Activated T-cell treated with anti-CD3 and anti-CD28 coated beads, Interleukin-2, amount 50 U/mL, for 24 hours (primary cell): ENCODE data around the gene CNTF.
A peak's percentile ranks its signal among the peaks of the same experiment; 100 is the strongest.
"Not testable (repeated sequence)": the region's sequence is repeated elsewhere in the genome, so short reads cannot be mapped to it uniquely, and the experiment has no call there.

Experiments
- DNase-seq: peaks from one replicate; pipeline ENCODE4 v3.0.0-alpha.2; 2020
- H3K27ac Mint-ChIP-seq: 2 replicates; pipeline ENCODE4 v1.8.0; 2020; ENCODE audit warnings: mild to moderate bottlenecking, mixed read lengths
- H3K27me3 Mint-ChIP-seq: 2 replicates; pipeline ENCODE4 v1.8.0; 2020; ENCODE audit warnings: mixed read lengths
- H3K36me3 Mint-ChIP-seq: 2 replicates; pipeline ENCODE4 v1.8.0; 2020; ENCODE audit warnings: low read depth, mixed read lengths
- H3K4me1 Mint-ChIP-seq: 2 replicates; pipeline ENCODE4 v1.8.0; 2020; ENCODE audit warnings: low read depth, mixed read lengths
- H3K4me3 Mint-ChIP-seq: 2 replicates; pipeline ENCODE4 v1.8.0; 2020; ENCODE audit warnings: mild to moderate bottlenecking, moderate library complexity, mixed read lengths
- H3K9me3 Mint-ChIP-seq: 2 replicates; pipeline ENCODE4 v1.8.0; 2020; ENCODE audit warnings: mixed read lengths

CNTF gene

GRCh38 chr11:58622344-58622743 is at the start of gene CNTF:
TSS of gene CNTF (plus strand) at chr11:58622665. CDS start at chr11:58622753, 88 bp downstream.
- Mint-ChIP-seq H3K27me3 (no peaks in the 10 kb centered on the region), H3K9me3 (no peaks in the 10 kb centered on the region), H3K4me3 (no peak within 1 kb of the TSS), H3K36me3 (peaks cover 94% of the 10 kb centered on the region), H3K4me1 (peaks cover 41% of the 10 kb centered on the region), H3K27ac (peak within 1 kb of the TSS; percentile 55)
- no peak for DNase-seq

- Mint-ChIP-seq H3K4me1 (peaks cover 61% of the 10 kb centered on the region), H3K4me3 (peak overlapping the region; percentile 90), H3K36me3 (peaks cover 75% of the 10 kb centered on the region), H3K27ac (peak overlapping the region; percentile 100)
- H3K27me3 Mint-ChIP-seq, DNase-seq, H3K9me3 Mint-ChIP-seq: not testable (repeated sequence)
Observed at GRCh38 chr11:58572906-58573305, 49.6 kb upstream of the CNTF start.

- Mint-ChIP-seq H3K36me3 (peaks cover 75% of the 10 kb centered on the region), H3K4me3 (peak overlapping the region; percentile 90), H3K27ac (peak overlapping the region; percentile 100), H3K4me1 (peaks cover 54% of the 10 kb centered on the region), H3K9me3 (no peaks in the 10 kb centered on the region), H3K27me3 (no peaks in the 10 kb centered on the region)
- peak; percentile 67 for DNase-seq
Observed at GRCh38 chr11:58573451-58574104, 48.9 kb upstream of the CNTF start.

GRCh38 chr11:58574881-58575280 is 47.6 kb upstream of the CNTF start:
- H3K27ac Mint-ChIP-seq = peak overlapping the region; percentile 100
- H3K27me3 Mint-ChIP-seq = no peaks in the 10 kb centered on the region
- peaks cover 45% of the 10 kb centered on the region for H3K4me1 Mint-ChIP-seq
- no peak for DNase-seq
- H3K9me3 Mint-ChIP-seq = no peaks in the 10 kb centered on the region
- peaks cover 69% of the 10 kb centered on the region for H3K36me3 Mint-ChIP-seq
- peak overlapping the region; percentile 90 for H3K4me3 Mint-ChIP-seq

- H3K27ac Mint-ChIP-seq = peak within 1 kb of the TSS; percentile 100
- H3K4me3 Mint-ChIP-seq = peak within 1 kb of the TSS; percentile 90
- H3K36me3 Mint-ChIP-seq = peaks cover 69% of the 10 kb centered on the region
- no peaks in the 10 kb centered on the region for H3K27me3 Mint-ChIP-seq
- DNase-seq = peak; percentile 65
- no peaks in the 10 kb centered on the region for H3K9me3 Mint-ChIP-seq
- H3K4me1 Mint-ChIP-seq = peaks cover 44% of the 10 kb centered on the region
Observed at GRCh38 chr11:58575377-58576020, 47.0 kb upstream of the CNTF start, which contains the start of gene LPXN. TSS of gene LPXN (minus strand) at chr11:58575856. CDS start at chr11:58575772, 84 bp downstream.

- peak overlapping the region; percentile 90 for H3K4me3 Mint-ChIP-seq
- no peaks in the 10 kb centered on the region for H3K9me3 Mint-ChIP-seq
- peaks cover 44% of the 10 kb centered on the region for H3K4me1 Mint-ChIP-seq
- no peaks in the 10 kb centered on the region for H3K27me3 Mint-ChIP-seq
- H3K27ac Mint-ChIP-seq = peak overlapping the region; percentile 100
- H3K36me3 Mint-ChIP-seq = peaks cover 73% of the 10 kb centered on the region
- no peak for DNase-seq
Observed at GRCh38 chr11:58576887-58577471, 45.5 kb upstream of the CNTF start.

- peaks cover 76% of the 10 kb centered on the region for H3K36me3 Mint-ChIP-seq
- peak overlapping the region; percentile 90 for H3K4me3 Mint-ChIP-seq
- H3K9me3 Mint-ChIP-seq = no peaks in the 10 kb centered on the region
- DNase-seq = peak; percentile 87
- no peaks in the 10 kb centered on the region for H3K27me3 Mint-ChIP-seq
- peaks cover 48% of the 10 kb centered on the region for H3K4me1 Mint-ChIP-seq
- peak overlapping the region; percentile 100 for H3K27ac Mint-ChIP-seq
Observed at GRCh38 chr11:58577555-58578135, 44.8 kb upstream of the CNTF start.

- H3K4me3 Mint-ChIP-seq = peak overlapping the region; percentile 90
- DNase-seq = peak; percentile 92
- H3K27me3 Mint-ChIP-seq = no peaks in the 10 kb centered on the region
- peaks cover 52% of the 10 kb centered on the region for H3K4me1 Mint-ChIP-seq
- H3K27ac Mint-ChIP-seq = peak overlapping the region; percentile 100
- H3K36me3 Mint-ChIP-seq = peaks cover 76% of the 10 kb centered on the region
- H3K9me3 Mint-ChIP-seq = no peaks in the 10 kb centered on the region
Observed at GRCh38 chr11:58578136-58578634, 44.3 kb upstream of the CNTF start.

- Mint-ChIP-seq H3K27ac (peak within 1 kb of the TSS; percentile 100), H3K4me1 (peaks cover 54% of the 10 kb centered on the region), H3K36me3 (peaks cover 76% of the 10 kb centered on the region), H3K4me3 (peak within 1 kb of the TSS; percentile 90), H3K9me3 (no peaks in the 10 kb centered on the region), H3K27me3 (no peaks in the 10 kb centered on the region)
- DNase-seq = peak; percentile 94
Observed at GRCh38 chr11:58578635-58579191, 43.8 kb upstream of the CNTF start, which contains the start of gene ZFP91. TSS of gene ZFP91 (plus strand) at chr11:58579063. CDS start at chr11:58579282, 219 bp downstream.

GRCh38 chr11:58579192-58580129 is 43.0 kb upstream of the CNTF start:
- Mint-ChIP-seq H3K4me3 (peak overlapping the region; percentile 90), H3K9me3 (no peaks in the 10 kb centered on the region), H3K27me3 (no peaks in the 10 kb centered on the region), H3K36me3 (peaks cover 74% of the 10 kb centered on the region), H3K27ac (peak overlapping the region; percentile 100), H3K4me1 (peaks cover 55% of the 10 kb centered on the region)
- peak; percentile 94 for DNase-seq

- Mint-ChIP-seq H3K27ac (peak overlapping the region; percentile 100), H3K9me3 (no peaks in the 10 kb centered on the region), H3K4me3 (peak overlapping the region; percentile 90), H3K4me1 (peaks cover 60% of the 10 kb centered on the region), H3K27me3 (no peaks in the 10 kb centered on the region), H3K36me3 (peaks cover 74% of the 10 kb centered on the region)
- DNase-seq = no peak
Observed at GRCh38 chr11:58580311-58580710, 42.2 kb upstream of the CNTF start.

GRCh38 chr11:58582437-58582836 is 40.0 kb upstream of the CNTF start:
- Mint-ChIP-seq H3K27ac (no peak overlapping the region), H3K4me3 (peak overlapping the region; percentile 90), H3K9me3 (no peaks in the 10 kb centered on the region), H3K4me1 (peaks cover 61% of the 10 kb centered on the region), H3K36me3 (peaks cover 88% of the 10 kb centered on the region), H3K27me3 (no peaks in the 10 kb centered on the region)
- no peak for DNase-seq

- H3K27me3 Mint-ChIP-seq = no peaks in the 10 kb centered on the region
- no peak overlapping the region for H3K27ac Mint-ChIP-seq
- no peak overlapping the region for H3K4me3 Mint-ChIP-seq
- peaks cover 91% of the 10 kb centered on the region for H3K36me3 Mint-ChIP-seq
- no peak for DNase-seq
- H3K4me1 Mint-ChIP-seq = peaks cover 75% of the 10 kb centered on the region
- no peaks in the 10 kb centered on the region for H3K9me3 Mint-ChIP-seq
Observed at GRCh38 chr11:58586998-58587397, 35.5 kb upstream of the CNTF start.
